Raji (cell line): ENCODE measurements around the gene GATA1.

Experiments
- POLR2A ChIP-seq: IDR thresholded peaks from 2 replicates; pipeline ENCODE4 v1.6.1; 2011; ENCODE audit warnings: low read depth, low read length, control low read depth; ENCODE audit not compliant: insufficient read depth

Gene GATA1

DNA sequence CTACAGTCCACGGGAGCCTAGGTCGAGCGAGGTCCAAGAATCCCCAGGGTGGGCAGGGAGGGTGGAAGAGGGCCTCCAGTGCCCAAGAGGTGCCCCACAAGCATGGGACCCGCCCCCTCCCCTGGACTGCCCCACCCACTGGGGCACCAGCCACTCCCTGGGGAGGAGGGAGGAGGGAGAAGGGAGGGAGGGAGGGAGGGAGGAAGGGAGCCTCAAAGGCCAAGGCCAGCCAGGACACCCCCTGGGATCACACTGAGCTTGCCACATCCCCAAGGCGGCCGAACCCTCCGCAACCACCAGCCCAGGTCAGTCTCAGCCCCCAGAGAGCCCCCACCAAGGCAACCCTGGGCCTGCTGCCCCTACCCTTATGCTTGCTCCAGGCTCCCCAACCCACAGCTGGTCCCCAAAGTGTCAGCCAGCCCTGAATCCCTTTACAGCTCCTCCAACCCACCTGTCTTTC lies at the start of gene GATA1:
Gene GATA1 (plus strand): TSS at position 250 of the 460 bp plus-strand sequence. CDS start 4,520 bp downstream, outside the sequence.
- no peak for TF ChIP-seq POLR2A

DNA sequence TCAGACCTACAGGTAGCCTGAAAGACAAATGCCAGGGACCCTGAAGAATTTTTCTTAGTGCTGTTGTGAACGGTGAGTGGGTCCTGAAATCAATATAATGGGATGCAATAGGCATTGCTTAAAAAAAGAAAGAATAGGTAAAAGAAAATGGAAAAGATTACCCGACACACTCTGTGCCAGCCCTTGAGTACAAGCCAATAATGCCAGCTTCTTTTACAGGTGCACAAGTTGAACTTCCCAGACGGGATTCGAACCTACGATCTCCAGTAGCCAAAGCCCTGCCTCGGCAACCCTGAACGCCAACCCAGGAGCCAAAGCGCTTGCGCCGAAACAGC lies 49.5 kb upstream of the GATA1 start:
- no peak for TF ChIP-seq POLR2A

DNA sequence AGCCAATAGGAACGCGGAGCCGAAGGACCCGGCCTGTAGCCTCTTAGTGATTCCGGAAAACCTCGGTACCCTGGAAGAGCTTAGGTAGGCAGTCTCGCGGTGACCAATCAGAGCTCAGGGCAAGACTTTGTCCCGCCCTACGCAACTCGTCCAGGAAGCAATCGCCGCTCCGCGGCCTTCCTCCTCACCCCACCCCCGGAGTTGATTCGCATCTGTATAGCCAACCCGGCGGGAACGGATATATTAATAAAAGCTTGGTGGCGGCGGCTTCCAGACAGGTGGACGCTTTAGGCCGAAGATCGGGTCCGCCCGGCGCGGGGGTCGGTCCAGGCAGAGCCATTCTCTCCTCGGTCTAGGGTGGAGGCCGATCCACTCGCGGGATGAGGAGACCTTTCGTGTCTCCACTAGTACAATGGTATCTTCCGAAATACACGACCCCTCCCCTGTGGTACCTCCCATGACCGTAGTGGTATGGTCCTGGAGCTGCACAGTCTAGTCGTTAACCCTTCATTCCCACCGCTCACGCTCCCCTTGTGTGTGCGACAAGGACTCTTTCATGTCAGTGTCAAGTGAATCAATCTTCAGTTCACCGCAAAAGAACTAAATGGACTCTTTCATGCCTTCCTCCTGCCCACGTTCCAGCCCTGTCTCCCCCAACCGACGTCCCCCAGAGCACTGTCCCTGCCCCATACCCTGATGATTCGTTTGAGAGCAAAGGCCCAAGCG lies 49.0 kb upstream of the GATA1 start:
- peak; percentile 75 for TF ChIP-seq POLR2A

DNA sequence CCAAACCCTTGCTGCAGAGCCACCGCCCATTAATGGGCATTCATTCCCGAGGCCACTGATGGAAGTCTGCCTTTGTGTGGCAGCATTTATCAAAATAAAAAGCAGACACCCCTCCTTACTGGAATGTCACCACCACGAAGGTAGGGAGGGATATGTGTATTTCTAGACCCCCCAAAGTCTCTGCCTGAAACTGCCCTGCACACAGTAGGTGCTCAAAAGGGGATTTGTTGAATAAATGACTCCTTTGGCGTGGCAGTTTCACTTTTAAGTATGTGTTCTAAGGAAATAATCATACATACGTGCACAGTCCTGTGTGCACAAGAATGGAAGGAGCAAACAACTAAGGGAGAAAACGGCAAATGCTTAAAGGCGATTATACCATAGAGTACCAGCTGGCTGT lies 48.5 kb upstream of the GATA1 start:
- TF ChIP-seq POLR2A = no peak

DNA sequence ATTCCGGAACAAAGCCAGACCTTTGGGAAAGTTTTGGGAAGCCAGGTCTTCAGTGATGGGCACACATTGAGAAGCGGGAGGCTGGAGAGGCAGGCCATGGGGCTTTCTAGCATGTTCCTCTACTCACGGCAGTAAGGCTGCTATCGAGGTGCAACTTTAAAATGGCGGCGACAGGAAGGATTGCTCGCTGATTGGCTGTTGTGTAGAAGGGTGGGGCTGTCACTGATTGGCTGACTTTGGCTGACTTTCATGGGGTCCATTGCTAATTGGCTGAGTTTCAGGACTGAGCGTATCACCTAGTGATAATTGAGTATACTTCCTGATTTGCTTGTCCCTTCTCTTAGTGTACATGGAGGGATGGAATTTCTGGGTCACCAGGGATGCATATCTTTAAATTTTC lies 44.6 kb upstream of the GATA1 start:
- no peak for TF ChIP-seq POLR2A

DNA sequence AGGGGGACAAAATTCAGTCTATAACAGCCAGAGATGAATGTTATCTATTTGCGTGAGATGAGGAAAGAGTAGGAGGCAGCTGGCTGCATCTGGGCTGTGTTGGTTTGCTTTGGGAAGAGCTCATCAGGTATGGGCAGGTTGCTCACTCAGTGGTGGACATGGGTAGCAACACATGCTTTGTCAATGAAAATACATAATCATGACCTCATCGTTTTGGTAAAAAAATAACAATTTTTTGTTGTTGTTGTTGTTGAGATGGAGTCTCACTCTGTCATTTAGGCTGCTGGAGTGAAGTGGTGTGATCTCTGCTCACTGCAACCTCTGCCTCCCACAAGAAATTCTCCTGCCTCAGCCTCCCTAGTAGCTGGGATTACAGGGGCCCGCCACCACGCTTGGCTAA lies 41.2 kb upstream of the GATA1 start:
- TF ChIP-seq POLR2A = no peak

DNA sequence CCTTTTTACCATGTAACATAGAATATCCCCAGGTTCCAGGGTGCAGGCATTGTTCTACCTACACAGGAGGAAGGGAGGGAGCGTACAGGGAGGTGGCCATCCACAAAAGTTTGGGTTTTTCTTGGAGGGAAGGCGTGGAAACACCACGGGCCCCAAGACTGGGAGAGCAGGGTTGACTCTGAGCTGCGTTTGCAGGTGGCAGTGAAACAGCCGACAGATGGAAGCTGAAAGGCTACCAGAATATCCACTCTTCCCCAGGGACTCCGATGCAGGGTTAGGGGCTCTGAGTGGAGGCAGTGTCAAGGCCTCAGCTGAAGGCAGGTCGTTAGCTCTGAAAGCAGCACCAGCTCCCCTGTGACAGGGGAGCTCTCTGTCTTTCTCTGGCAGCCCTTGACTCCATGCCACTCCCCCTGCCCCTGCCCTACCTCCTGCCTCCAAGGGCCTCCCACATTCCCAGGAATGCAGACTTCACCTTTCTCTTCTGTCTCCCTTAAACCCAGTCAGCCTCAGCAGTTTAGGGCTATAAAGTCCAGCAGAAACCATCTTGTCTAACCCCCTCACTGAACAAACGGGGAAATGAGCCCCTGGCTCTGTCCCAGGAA lies 38.9 kb upstream of the GATA1 start:
- no peak for TF ChIP-seq POLR2A

DNA sequence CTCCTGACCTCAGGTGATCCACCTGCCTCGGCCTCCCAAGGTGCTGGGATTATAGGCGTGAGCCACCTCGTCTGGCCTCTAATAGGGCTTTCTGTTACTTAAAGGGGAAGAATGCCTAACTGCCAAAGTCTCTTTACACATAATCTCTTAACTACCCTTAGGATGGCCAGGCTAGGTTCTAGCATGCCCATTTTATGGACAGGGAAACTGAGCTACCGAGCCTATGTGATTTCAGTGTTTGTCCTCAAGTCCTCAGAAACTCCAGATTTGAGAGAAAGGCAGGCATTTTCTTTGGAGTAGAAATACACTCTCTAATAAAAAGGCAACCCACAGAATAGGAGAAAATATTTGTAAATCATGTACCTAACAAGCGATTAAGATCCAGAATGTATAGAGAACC lies 37.2 kb upstream of the GATA1 start:
- no peak for TF ChIP-seq POLR2A

DNA sequence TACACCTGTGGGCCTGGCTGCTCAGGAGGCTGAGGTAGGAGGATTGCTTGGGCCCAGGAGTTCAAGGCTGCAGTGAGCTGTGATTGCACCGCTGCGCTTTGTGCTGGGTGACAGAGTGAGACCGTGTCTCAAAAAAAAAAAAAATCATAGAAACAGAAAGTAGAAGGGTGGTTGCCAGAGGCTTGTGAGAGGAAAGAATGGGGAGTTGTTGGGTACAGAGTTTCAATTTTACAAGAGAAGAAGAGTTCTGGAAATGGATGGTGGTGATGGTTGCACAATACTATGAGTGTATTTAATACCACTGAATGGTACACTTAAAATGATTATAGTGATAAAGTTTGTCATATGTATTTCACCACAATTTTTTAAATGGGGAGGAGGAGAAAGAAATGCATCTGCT lies 35.0 kb upstream of the GATA1 start:
- no peak for TF ChIP-seq POLR2A

DNA sequence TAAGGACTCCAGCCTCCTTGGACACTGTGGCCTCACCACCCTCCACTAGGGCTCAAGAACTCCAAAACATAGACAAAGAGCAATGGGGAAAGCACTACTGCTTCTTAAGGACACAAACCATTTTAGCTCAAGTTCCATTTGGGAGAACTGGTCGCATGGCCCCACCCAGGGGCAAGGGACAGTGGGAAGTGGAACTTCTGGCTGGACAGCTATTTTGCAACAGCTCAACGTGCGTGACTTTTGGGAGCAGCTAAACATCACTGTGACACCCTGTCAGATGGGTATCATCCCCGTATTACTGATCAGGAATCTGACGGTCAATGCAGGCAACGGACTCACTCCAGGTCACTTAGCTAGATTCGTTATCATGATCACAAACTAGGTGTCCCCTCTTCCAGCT lies 33.9 kb upstream of the GATA1 start:
- no peak for TF ChIP-seq POLR2A

DNA sequence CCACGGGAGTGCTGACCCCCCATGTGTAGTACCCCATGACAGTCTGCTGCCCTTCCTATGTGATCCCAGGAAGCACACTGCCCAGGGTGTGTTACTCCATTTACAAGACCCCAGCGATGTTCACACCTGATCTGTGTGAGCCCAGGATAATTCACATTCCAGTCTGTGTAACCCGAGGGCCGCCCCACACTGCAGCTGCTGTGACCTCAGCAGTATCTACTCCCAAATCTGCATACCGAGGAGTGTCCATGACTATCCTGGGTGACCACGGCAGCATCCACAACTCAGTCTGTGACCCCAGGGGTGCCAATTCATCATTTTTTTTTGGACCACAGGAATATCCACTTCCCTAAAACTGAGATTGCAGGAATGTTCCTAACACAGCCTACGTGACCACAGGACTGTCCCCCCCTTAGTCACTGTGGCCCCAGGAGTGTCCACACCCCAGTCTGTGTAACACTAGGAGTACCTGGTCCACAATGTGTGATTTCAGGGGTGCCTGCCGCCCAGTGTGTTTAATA lies 32.6 kb upstream of the GATA1 start:
- no peak for TF ChIP-seq POLR2A

DNA sequence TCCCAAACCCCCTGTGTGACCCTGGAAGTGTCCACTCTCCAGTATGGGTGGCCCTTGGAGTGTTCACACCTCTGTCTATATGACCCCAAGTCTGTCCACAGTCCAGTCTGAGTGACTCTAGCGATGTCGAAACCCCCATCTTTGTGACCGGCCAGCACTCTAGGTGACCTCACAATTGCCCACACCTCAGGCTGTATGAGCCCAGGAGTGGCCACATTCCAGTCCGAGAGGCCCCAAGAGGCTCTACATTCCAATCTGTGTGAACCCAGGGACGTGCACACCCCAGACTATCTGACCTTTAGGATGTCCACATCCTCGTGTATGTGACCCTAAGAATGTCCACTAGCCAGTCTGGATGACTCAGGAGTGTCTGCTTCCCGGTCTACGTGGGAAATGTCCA lies 32.2 kb upstream of the GATA1 start:
- TF ChIP-seq POLR2A = no peak

DNA sequence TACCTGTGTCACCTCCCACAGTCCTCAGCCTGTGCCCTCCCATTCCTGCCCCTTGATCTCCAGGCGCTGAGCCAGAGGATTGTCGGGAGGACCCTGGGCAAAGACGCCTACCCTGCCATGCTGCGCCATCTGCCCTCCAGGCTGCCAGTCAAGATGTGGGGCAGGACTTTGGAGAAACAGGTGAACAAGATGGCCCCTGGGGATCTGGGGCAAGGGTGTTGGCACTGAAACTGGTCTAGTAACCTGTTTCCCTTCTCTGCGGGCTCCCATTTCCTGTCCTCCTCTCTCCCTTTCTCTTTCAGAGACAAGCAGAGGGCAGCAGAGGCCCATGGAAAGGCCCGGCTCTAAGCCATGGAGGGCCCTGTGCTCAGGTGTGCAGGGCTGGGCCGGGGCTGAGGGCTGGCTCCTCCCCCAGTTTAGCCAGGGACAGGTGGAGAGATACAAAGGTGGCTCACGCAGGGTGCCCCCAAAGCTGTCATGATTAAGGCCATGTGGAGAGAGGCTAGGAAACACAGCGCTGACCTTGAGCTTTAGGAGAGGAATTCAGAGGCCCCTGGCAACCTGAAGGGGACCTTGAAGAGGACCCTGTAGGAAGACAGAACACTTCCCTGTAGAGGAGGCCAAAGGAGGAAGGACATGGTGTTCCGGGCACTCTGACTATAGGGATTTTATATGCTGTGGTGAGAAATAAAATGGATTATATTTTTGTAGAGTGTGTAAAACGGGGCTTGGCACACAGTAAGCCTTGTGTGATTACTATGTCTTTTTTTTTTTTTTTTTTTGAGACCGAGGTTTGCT lies 24.5 kb upstream of the GATA1 start, which contains the start of gene GLOD5:
Gene GLOD5 (plus strand): TSS at position 74 of the 798 bp plus-strand sequence. CDS start 44 bp downstream, at position 118.
- TF ChIP-seq POLR2A = no peak

DNA sequence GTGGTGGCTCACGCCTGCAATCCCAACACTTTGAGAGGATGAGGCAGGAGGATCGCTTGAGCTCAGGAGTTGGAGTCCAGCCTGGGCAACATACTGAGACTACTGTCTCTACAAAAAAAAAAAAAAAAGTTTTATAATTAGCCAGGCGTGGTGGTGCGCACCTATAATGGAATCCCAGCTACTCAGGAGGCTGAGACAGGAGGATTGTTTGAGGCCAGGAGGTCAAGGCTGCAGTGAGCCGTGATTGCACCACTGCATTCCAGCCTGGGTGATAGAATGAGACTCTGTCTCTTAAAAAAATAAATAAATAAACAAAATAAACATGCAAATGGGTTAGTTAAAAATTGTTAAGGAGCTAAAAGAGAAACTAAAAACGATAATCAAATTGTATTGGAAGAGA lies 17.2 kb upstream of the GATA1 start:
- no peak for TF ChIP-seq POLR2A

DNA sequence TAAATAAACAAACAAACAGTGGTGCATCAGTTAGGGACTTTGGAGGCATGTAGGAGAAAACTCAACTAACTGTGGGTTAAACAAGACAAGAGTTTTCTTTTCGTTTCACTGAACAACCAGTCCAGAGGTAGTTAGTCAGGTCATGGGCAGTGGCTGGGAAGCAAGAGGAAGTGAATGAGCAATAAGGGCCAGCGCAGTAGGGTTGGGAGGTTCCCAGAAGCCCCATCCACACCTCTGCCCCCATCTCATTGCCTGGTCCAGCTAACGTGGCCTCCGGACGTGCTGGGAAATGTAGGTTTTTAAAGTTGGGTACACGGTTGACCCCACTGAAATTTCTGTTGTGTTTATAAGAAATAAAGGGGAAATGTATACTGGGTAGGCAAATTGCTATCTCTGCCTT lies 16.1 kb upstream of the GATA1 start:
- TF ChIP-seq POLR2A = no peak

DNA sequence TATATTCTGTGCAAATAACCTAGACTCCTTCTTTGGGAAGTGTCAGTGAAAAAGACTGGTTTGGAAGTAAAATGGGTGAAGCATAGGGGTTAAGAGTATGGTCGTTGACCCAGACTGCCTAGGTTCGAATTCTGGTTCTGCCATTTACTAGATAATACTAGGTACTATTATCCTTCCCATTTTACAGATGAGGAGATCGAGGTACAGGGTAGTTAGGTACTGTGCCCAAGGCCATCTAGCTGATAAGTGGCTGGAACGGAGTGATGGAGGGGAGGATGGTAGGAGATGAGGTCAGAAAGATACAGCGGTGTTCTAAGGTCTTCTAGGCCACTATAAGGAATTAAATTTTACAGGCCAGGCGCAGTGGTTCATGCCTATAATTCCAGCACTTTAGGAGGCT lies 13.8 kb upstream of the GATA1 start:
- TF ChIP-seq POLR2A = no peak
